ENCODE results near the gene BBS1.
"Not testable (repeated sequence)": the region's sequence is repeated elsewhere in the genome, so short reads cannot be mapped to it uniquely, and the experiment has no call there.

DNA sequence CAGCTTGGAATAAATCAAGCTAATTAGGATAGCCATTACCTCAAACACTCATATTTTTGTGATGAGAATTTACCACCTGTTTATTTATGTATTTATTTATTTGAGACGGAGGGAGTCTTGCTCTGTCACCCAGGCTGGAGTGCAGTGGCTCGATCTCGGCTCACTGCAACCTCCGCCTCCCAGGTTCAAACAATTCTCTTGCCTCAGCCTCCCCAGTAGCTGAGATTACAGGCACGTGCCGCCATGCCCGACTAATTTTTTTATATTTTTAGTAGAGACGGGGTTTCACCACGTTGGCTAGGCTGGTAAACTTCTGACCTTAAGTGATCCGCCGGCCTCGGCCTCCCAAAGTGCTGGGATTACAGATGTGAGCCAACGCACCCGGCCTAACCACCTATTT is 34.5 kb downstream of the BBS1 start:
- TF ChIP-seq, protein P1, sequence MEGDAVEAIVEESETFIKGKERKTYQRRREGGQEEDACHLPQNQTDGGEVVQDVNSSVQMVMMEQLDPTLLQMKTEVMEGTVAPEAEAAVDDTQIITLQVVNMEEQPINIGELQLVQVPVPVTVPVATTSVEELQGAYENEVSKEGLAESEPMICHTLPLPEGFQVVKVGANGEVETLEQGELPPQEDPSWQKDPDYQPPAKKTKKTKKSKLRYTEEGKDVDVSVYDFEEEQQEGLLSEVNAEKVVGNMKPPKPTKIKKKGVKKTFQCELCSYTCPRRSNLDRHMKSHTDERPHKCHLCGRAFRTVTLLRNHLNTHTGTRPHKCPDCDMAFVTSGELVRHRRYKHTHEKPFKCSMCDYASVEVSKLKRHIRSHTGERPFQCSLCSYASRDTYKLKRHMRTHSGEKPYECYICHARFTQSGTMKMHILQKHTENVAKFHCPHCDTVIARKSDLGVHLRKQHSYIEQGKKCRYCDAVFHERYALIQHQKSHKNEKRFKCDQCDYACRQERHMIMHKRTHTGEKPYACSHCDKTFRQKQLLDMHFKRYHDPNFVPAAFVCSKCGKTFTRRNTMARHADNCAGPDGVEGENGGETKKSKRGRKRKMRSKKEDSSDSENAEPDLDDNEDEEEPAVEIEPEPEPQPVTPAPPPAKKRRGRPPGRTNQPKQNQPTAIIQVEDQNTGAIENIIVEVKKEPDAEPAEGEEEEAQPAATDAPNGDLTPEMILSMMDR (conservative IDR thresholded peaks at IDR 0.05; ENCODE audit: low read depth, low read length) = not testable (repeated sequence)
- not testable (repeated sequence) for TF ChIP-seq EZH2phosphoT487 (IDR thresholded peaks at IDR 0.05; ENCODE audit: borderline replicate concordance, low read length)

All from PC-3 (cell line).